GM23338 (cell line): Measurements from ENCODE around the gene MAP3K15. TPM values are rescaled to one million over a fixed set of nuclear protein-coding genes. Genes with fewer than 3 reads are reported as not detected.
"Not testable (repeated sequence)": the region's sequence is repeated elsewhere in the genome, so short reads cannot be mapped to it uniquely, and the experiment has no call there.

Source experiments
- ATAC-seq: fragments of 200-7000 bp; cut with Tn5 transposase; 3 replicates; pipeline ENCODE4 v1.9.1; 2020
- DNase-seq: peaks from one replicate; pipeline ENCODE4 v3.0.0-alpha.2; 2015; ENCODE audit warnings: low spot score
- H2AFZ ChIP-seq: fragments of 200-600 bp; sonication (generic); 2 replicates; pipeline ENCODE4 v1.8.0; 2016; ENCODE audit warnings: antibody characterized with exemption, mild to moderate bottlenecking, moderate library complexity
- H3F3A ChIP-seq: fragments of 200-600 bp; sonication (generic); replicated peaks from 2 replicates; pipeline ENCODE4 v1.8.0; 2017; ENCODE audit warnings: antibody characterized with exemption, mixed run types, low read depth
- H3K27ac ChIP-seq: fragments of 200-600 bp; sonication (generic); 2 replicates; pipeline ENCODE4 v1.6.1; 2016; ENCODE audit warnings: low read depth
- H3K27me3 ChIP-seq: fragments of 200-600 bp; sonication (generic); 2 replicates; pipeline ENCODE4 v1.8.0; 2016; ENCODE audit warnings: mild to moderate bottlenecking, mixed run types, moderate library complexity; ENCODE audit not compliant: insufficient read depth
- H3K36me3 ChIP-seq: fragments of 200-600 bp; sonication (generic); 2 replicates; pipeline ENCODE4 v1.8.0; 2016; ENCODE audit warnings: mild to moderate bottlenecking; ENCODE audit not compliant: insufficient read depth
- H3K4me1 ChIP-seq: fragments of 200-600 bp; sonication (generic); 2 replicates; pipeline ENCODE4 v1.8.0; 2016; ENCODE audit warnings: mild to moderate bottlenecking, moderate library complexity; ENCODE audit not compliant: insufficient read depth
- H3K4me2 ChIP-seq: fragments of 200-600 bp; sonication (generic); 2 replicates; pipeline ENCODE4 v1.7.1; 2017; ENCODE audit warnings: mixed run types
- H3K4me3 ChIP-seq: fragments of 200-600 bp; sonication (generic); 2 replicates; pipeline ENCODE4 v1.6.1; 2016; ENCODE audit warnings: mixed run types
- H3K79me2 ChIP-seq: fragments of 200-600 bp; sonication (generic); replicated peaks from 2 replicates; pipeline ENCODE4 v1.8.0; 2017; ENCODE audit warnings: mild to moderate bottlenecking; ENCODE audit not compliant: insufficient read depth
- H3K9me2 ChIP-seq: fragments of 200-600 bp; sonication (generic); 2 replicates; pipeline ENCODE4 v1.8.0; 2017; ENCODE audit not compliant: insufficient read depth
- H4K20me1 ChIP-seq: fragments of 200-600 bp; sonication (generic); replicated peaks from 2 replicates; pipeline ENCODE4 v1.8.0; 2017; ENCODE audit warnings: mild to moderate bottlenecking; ENCODE audit not compliant: insufficient read depth
- H3K27ac Mint-ChIP-seq: 2 replicates; pipeline ENCODE4 v1.8.0; 2020; ENCODE audit warnings: inconsistent platforms, mild to moderate bottlenecking, moderate library complexity, mixed read lengths
- H3K27me3 Mint-ChIP-seq: 3 replicates; pipeline ENCODE4 v1.8.0; 2022; ENCODE audit warnings: low read depth, mild to moderate bottlenecking, moderate library complexity, mixed read lengths, inconsistent platforms; ENCODE audit not compliant: insufficient read depth, poor library complexity
- H3K36me3 Mint-ChIP-seq: 3 replicates; pipeline ENCODE4 v1.8.0; 2021; ENCODE audit warnings: low read depth, mild to moderate bottlenecking, inconsistent platforms, moderate library complexity, mixed read lengths
- H3K4me1 Mint-ChIP-seq: 3 replicates; pipeline ENCODE4 v1.8.0; 2020; ENCODE audit warnings: mild to moderate bottlenecking, inconsistent platforms, mixed read lengths
- H3K4me3 Mint-ChIP-seq: 3 replicates; pipeline ENCODE4 v1.8.0; 2021; ENCODE audit warnings: moderate library complexity, mild to moderate bottlenecking, inconsistent platforms, mixed read lengths
- H3K9me3 Mint-ChIP-seq: 3 replicates; pipeline ENCODE4 v1.8.0; 2020; ENCODE audit warnings: moderate library complexity, mild to moderate bottlenecking, inconsistent platforms, mixed read lengths
- ETS1 ChIP-seq: IDR thresholded peaks from 2 replicates; pipeline ENCODE4 v1.6.1; 2016; ENCODE audit warnings: antibody characterized with exemption
- EZH2 ChIP-seq: fragments of 200-600 bp; sonication (generic); IDR thresholded peaks from one replicate; pipeline ENCODE4 v1.8.0; 2017; ENCODE audit warnings: antibody characterized with exemption, mild to moderate bottlenecking, low read depth; ENCODE audit not compliant: unreplicated experiment
- EZH2phosphoT487 ChIP-seq: fragments of 200-600 bp; sonication (generic); IDR thresholded peaks from one replicate; pipeline ENCODE4 v1.8.1; 2018; ENCODE audit warnings: antibody characterized with exemption; ENCODE audit not compliant: unreplicated experiment
- JUNB ChIP-seq: IDR thresholded peaks from one replicate; pipeline ENCODE4 v1.6.1; 2016; ENCODE audit warnings: antibody characterized with exemption; ENCODE audit not compliant: unreplicated experiment
- NANOG ChIP-seq: IDR thresholded peaks from 2 replicates; pipeline ENCODE4 v1.6.1; 2016; ENCODE audit warnings: antibody characterized with exemption, borderline replicate concordance
- REST ChIP-seq: IDR thresholded peaks from one replicate; pipeline ENCODE4 v1.6.1; 2018; ENCODE audit warnings: antibody characterized with exemption; ENCODE audit not compliant: unreplicated experiment
- ZNF114 ChIP-seq: fragments of 250-450 bp; sonication (Bioruptor Pico); IDR thresholded peaks from 2 replicates; pipeline ENCODE4 v1.5.0; 2020; ENCODE audit warnings: mild to moderate bottlenecking, moderate library complexity
- ZNF331 ChIP-seq: fragments of 250-450 bp; sonication (Bioruptor Pico); IDR thresholded peaks from 2 replicates; pipeline ENCODE4 v1.5.0; 2020; ENCODE audit warnings: low read depth, mild to moderate bottlenecking, moderate library complexity
- polyA plus RNA-seq: library from polyadenylated mRNA; unstranded; fragments of >200 nt; fragmentation: Nextera tagmentation; extraction: Ambion mirVana; gene quantifications from 2 replicates; pipeline ENCODE4 v1.2.1, GENCODE V29; 2016
- total RNA-seq: library from RNA; depleted of rRNA; stranded (reverse); fragments of >200 nt; shearing (Covaris generic); gene quantifications from 2 replicates; pipeline ENCODE4 v1.2.3, GENCODE V29; 2014

Gene MAP3K15
- total and polyA plus RNA-seq, 2 experiments from 2014 or later, result 0.40 to 3.1 TPM

- H2AFZ ChIP-seq, result no peak overlapping the region
- no peak for DNase-seq
- Mint-ChIP-seq H3K36me3 (no peaks in the 10 kb centered on the region), H3K4me3 (no peak overlapping the region), H3K27ac (no peak overlapping the region), H3K9me3 (no peaks in the 10 kb centered on the region; the same call in 1 of the 3 replicates), H3K4me1 (no peaks in the 10 kb centered on the region), H3K27me3 (no peaks in the 10 kb centered on the region)
- no peaks in the 10 kb centered on the region for H3K36me3 ChIP-seq
- H3K79me2 ChIP-seq, result no peaks in the 10 kb centered on the region
- H3K9me2 ChIP-seq, result no peaks in the 10 kb centered on the region
- H3F3A ChIP-seq, result no peaks in the 10 kb centered on the region
- no peak overlapping the region for H3K27ac ChIP-seq
- no peaks in the 10 kb centered on the region for H3K27me3 ChIP-seq
- no peak overlapping the region for H3K4me2 ChIP-seq
- H3K4me1 ChIP-seq, result no peaks in the 10 kb centered on the region
- no peak overlapping the region for H3K4me3 ChIP-seq
- H4K20me1 ChIP-seq, result no peaks in the 10 kb centered on the region
- no peak for ATAC-seq
- TF ChIP-seq ETS1 (no peak), ZNF331 (CRISPR knock-in tag) (no peak), JUNB (no peak), EZH2phosphoT487 (no peak), NANOG (no peak), ZNF114 (CRISPR knock-in tag) (no peak), EZH2 (no peak), REST (no peak)
Measured at GRCh38 chrX:19446397-19446796, 68.9 kb downstream of the MAP3K15 start.

GRCh38 chrX:19445772-19446171, 69.5 kb downstream of the MAP3K15 start:
- not testable (repeated sequence) for H3K9me2 ChIP-seq, H3K4me1 ChIP-seq, DNase-seq, H3K4me3 ChIP-seq, H3K4me1 Mint-ChIP-seq, H3F3A ChIP-seq, H4K20me1 ChIP-seq, ATAC-seq, H3K27me3 Mint-ChIP-seq, H3K36me3 ChIP-seq, H3K27ac Mint-ChIP-seq, H2AFZ ChIP-seq, H3K4me2 ChIP-seq, H3K27ac ChIP-seq, H3K4me3 Mint-ChIP-seq, H3K9me3 Mint-ChIP-seq, H3K79me2 ChIP-seq, H3K27me3 ChIP-seq, H3K36me3 Mint-ChIP-seq
